Testis (tissue), 3 donors: ENCODE results near the gene HP1BP3. TPM values are rescaled to one million over a fixed set of nuclear protein-coding genes. Genes with fewer than 3 reads are reported as not detected.

Experiments
- DNase-seq: peaks from one replicate; pipeline ENCODE4 v3.0.0-alpha.2; 2019
- H3K27ac ChIP-seq, 2 donors: fragments of 200-600 bp; sonication (generic); one replicate each; pipeline ENCODE4 v1.5.1; 2019
- H3K27me3 ChIP-seq: fragments of 200-600 bp; sonication (generic); one replicate; pipeline ENCODE4 v1.5.1; 2019
- H3K36me3 ChIP-seq: fragments of 200-600 bp; sonication (generic); one replicate; pipeline ENCODE4 v1.5.1; 2017; ENCODE audit warnings: low read depth; ENCODE audit errors: missing control alignments
- H3K4me1 ChIP-seq: fragments of 200-600 bp; sonication (generic); one replicate; pipeline ENCODE4 v1.5.1; 2019
- H3K4me3 ChIP-seq, 2 donors: fragments of 200-600 bp; sonication (generic); one replicate each; pipeline ENCODE4 v1.5.1; 2017 to 2019
- H3K9me3 ChIP-seq: fragments of 200-600 bp; sonication (generic); one replicate; pipeline ENCODE4 v1.5.1; 2017
- POLR2A ChIP-seq: fragments of 450-650 bp; IDR thresholded peaks from one replicate; pipeline ENCODE4 v1.6.1; 2017; ENCODE audit warnings: antibody characterized with exemption, mild to moderate bottlenecking, moderate library complexity
- WGBS, 2 donors: methylation state at CpG; one replicate each; pipeline ENCODE4 v1.1.5; 2018; 5-methylcytosine and 5-hydroxymethylcytosine counted together
- intact Hi-C: fragments of 100-400 bp; cut with DNase I; formaldehyde crosslinking; loops from one replicate; pipeline ENCODE4 v1.15.1; 2023; ENCODE audit warnings: low total_unique reads
- polyA plus RNA-seq: library from polyadenylated mRNA; stranded (reverse); fragments of 350-450 nt; fragmentation: Illumina TruSeq; extraction: RNeasy Lipid Tissue Mini Kit (QIAGEN cat#74804); gene quantifications from one replicate; pipeline ENCODE4 v1.2.3, GENCODE V29; 2014; ENCODE audit warnings: low read depth, low replicate concordance; ENCODE audit not compliant: insufficient read depth
- total RNA-seq, 2 donors: library from RNA; depleted of rRNA; stranded (reverse); fragments of >200 nt; gene quantifications; one replicate each; pipeline ENCODE4 v1.2.3, GENCODE V29; 2016
- TF ChIP-seq, protein P1 (sequence below), 3 experiments: fragments of 450-650 bp in 2 of 3; fragments of 200-600 bp in 1 of 3; sonication (generic) in 1 of 3; IDR thresholded peaks; one replicate each; pipeline ENCODE4 v1.5.1; 2016 to 2019; ENCODE audit warnings: antibody characterized with exemption in 3 of 3, mild to moderate bottlenecking in 2 of 3, moderate library complexity in 1 of 3

Gene HP1BP3
- total and polyA plus RNA-seq, 3 donors from 2014 or later: 165 to 401 (median 347) TPM

DNA sequence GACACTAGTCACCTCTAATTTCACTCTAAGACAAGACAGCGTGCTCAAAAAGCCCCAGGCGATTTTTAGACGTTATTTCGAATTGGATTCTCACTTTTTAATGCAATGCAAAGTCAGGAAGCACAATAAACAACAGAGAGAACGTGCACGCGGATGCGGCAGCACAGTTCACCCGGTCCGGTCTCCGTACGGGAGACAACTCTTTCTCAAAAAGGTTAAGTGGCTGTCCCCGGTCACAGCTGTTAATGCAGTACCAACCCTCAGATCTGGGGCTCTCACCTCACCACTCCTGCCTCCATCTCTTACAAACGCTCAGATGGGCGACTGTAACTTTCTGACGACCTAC, 1.2 kb downstream of the HP1BP3 start:
- Histone ChIP-seq H3K27me3 (no peaks in the 10 kb centered on the region), H3K4me3 (peak overlapping the region; percentile 76 to 98), H3K27ac (peak overlapping the region; percentile 96 to 99), H3K36me3 (no peaks in the 10 kb centered on the region), H3K9me3 (no peaks in the 10 kb centered on the region), H3K4me1 (peaks cover 10% of the 10 kb centered on the region)
- no peak for TF ChIP-seq POLR2A
- TF ChIP-seq, protein P1, sequence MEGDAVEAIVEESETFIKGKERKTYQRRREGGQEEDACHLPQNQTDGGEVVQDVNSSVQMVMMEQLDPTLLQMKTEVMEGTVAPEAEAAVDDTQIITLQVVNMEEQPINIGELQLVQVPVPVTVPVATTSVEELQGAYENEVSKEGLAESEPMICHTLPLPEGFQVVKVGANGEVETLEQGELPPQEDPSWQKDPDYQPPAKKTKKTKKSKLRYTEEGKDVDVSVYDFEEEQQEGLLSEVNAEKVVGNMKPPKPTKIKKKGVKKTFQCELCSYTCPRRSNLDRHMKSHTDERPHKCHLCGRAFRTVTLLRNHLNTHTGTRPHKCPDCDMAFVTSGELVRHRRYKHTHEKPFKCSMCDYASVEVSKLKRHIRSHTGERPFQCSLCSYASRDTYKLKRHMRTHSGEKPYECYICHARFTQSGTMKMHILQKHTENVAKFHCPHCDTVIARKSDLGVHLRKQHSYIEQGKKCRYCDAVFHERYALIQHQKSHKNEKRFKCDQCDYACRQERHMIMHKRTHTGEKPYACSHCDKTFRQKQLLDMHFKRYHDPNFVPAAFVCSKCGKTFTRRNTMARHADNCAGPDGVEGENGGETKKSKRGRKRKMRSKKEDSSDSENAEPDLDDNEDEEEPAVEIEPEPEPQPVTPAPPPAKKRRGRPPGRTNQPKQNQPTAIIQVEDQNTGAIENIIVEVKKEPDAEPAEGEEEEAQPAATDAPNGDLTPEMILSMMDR (IDR thresholded peaks at IDR 0.05): no peak
- no peak for DNase-seq
- WGBS, 2 donors: 1% methylated on average over 16 of the region's 16 CpGs
- intact Hi-C loops: no loop called here

DNA sequence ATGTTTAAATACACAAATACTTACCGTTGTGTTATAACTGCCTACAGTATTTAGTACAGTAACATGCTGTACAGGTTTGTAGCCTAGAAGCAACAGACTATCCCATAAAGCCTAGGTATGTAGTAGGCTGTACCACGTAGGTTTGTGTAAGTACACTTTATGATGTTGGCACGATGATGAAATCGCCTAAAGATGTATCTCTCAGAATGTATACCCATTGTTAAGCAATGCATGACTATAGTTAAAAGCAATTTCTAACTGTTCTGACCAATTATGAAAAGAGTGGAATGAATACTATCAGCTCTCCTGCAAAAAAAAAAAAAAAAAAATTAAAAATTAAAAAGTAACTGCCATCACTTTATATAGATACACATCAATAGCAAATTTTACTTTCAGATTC, 11.4 kb downstream of the HP1BP3 start:
- TF ChIP-seq POLR2A: no peak
- TF ChIP-seq, protein P1 (IDR thresholded peaks at IDR 0.05): no peak
- intact Hi-C loops: no loop called here
- no peaks in the 10 kb centered on the region for H3K9me3 ChIP-seq
- no peak overlapping the region for H3K4me3 ChIP-seq
- H3K27me3 ChIP-seq: no peaks in the 10 kb centered on the region
- peaks cover 12% of the 10 kb centered on the region for H3K4me1 ChIP-seq
- 85 to 92% methylated on average over 4 of the region's 4 CpGs for WGBS, 2 donors
- no peak overlapping the region for H3K27ac ChIP-seq
- no peaks in the 10 kb centered on the region for H3K36me3 ChIP-seq
- DNase-seq: no peak

DNA sequence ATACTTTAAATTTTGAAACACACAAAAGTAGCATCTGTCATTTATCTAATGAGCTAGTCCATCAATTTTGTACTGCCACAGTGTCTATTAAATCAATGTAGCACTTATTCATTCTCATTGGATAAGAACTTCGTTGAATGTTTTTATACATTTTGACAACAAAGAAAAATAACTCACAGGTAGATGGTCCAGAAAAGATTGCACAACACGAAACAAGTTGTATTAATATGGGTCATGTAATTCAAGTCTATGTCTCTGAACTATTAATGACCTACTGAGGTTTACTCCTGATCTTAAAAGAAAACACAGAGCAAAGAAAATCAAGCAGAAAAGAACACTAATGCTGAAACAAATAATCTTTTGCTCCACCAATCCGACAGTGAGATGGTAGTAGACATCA, 15.3 kb downstream of the HP1BP3 start:
- DNase-seq: no peak
- Histone ChIP-seq H3K9me3 (no peaks in the 10 kb centered on the region), H3K27ac (no peak overlapping the region), H3K4me3 (no peak overlapping the region), H3K4me1 (peaks cover 6% of the 10 kb centered on the region), H3K36me3 (no peaks in the 10 kb centered on the region), H3K27me3 (no peaks in the 10 kb centered on the region)
- WGBS, 2 donors: 86 to 87% methylated on average over 3 of the region's 3 CpGs
- no peak for TF ChIP-seq POLR2A
- TF ChIP-seq, protein P1 (IDR thresholded peaks at IDR 0.05): no peak
- intact Hi-C loops: no loop called here

DNA sequence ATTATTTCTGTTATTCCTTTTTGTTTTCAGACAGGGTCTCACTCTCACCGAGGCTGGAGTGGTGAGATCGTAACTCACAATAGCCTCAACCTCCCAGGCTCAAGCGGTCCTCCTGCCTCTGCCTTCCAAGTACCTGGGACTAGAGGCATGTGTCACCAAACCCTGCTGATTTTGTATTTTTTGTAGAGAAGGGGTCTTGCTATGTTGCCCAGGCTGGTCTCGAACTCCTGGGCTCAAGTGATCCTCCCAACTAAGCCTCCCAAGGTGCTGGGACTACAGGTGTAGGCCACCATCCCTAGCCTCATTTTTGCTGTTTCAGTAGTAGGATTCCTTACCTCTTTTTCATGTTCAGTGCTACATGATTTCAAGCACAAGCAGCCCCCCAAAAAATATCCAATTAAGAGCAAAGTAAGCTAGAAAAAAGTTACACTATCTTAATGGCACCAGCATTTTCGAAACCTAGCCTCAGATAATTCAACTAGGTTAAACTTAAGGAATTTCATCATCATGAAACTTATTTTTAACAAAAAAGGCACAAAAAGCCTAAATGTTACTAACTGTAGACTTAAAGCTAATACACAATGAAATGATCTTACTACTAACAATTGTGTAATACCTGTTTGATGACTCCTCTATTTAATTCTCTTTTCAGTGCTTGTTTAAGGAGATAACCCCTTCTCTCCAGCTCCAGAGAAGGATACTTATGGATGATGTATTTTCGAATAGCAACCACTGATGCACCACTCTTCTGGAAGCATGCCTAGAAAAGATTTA, 16.6 kb downstream of the HP1BP3 start:
- WGBS, 2 donors: 91 to 93% methylated on average over 6 of the region's 6 CpGs
- Histone ChIP-seq H3K27ac (no peak overlapping the region), H3K4me3 (no peak overlapping the region), H3K9me3 (no peaks in the 10 kb centered on the region), H3K27me3 (no peaks in the 10 kb centered on the region), H3K4me1 (no peaks in the 10 kb centered on the region), H3K36me3 (no peaks in the 10 kb centered on the region)
- TF ChIP-seq, protein P1 (IDR thresholded peaks at IDR 0.05): no peak
- TF ChIP-seq POLR2A: no peak
- intact Hi-C loops: no loop called here
- no peak for DNase-seq

DNA sequence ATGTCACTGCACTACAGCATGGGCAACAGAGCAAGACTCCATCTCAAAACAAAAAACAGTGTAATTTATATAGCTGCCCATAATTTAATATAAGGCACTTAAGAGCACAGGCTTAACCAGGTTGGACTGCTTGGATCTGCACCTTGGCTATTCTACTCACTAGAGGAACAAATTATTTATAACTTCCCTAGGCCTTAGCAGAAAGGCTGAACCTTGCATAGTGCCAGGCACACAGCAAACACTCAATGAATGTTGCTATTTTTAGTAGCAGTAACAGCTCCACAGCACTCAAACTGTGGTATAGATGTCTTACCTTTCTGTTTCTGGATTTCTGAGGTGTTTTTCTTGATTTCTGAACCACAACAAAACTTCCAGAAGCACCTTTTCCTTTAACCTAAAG, 19.8 kb downstream of the HP1BP3 start:
- Histone ChIP-seq H3K36me3 (no peaks in the 10 kb centered on the region), H3K27ac (no peak overlapping the region), H3K9me3 (no peaks in the 10 kb centered on the region), H3K4me3 (no peak overlapping the region), H3K27me3 (no peaks in the 10 kb centered on the region), H3K4me1 (no peaks in the 10 kb centered on the region)
- intact Hi-C loops: no loop called here
- TF ChIP-seq, protein P1 (IDR thresholded peaks at IDR 0.05): no peak
- TF ChIP-seq POLR2A: no peak
- DNase-seq: no peak
